Endothelial cell of umbilical vein (primary cell): Measurements from ENCODE around the gene TMEM209. TPM values are rescaled to one million over a fixed set of nuclear protein-coding genes. Genes with fewer than 3 reads are reported as not detected.

Experiments
- BruUV-seq: library from RNA; stranded (reverse); fragments of 400-500 nt; replicated peaks from 2 replicates; lab custom pipeline; 2021; lab: Mats Ljungman, UMichigan
- CTCF ChIA-PET: fragments of 300-600, 350-600 bp; sonication (Branson Sonifier 250); formaldehyde crosslinking; loops from one replicate; lab custom pipeline; 2021; ENCODE audit warnings: antibody characterized with exemption, inconsistent platforms; lab: Charles Lee
- POLR2A ChIA-PET: fragments of 300-600, 350-600 bp; sonication (Branson Sonifier 250); formaldehyde crosslinking; loops from one replicate; lab custom pipeline; 2021; ENCODE audit warnings: antibody characterized with exemption, inconsistent platforms; lab: Charles Lee
- DNase-seq: peaks from one replicate; pipeline ENCODE4 v3.0.0-alpha.2; 2011; ENCODE audit warnings: low read depth, low spot score
- FAIRE-seq: peaks from 2 replicates; lab custom pipeline; 2011; peaks lifted over from hg19 to GRCh38; lab: Jason Lieb, UNC
- H2AFZ ChIP-seq: 2 replicates; pipeline ENCODE4 v1.6.0; 2012; ENCODE audit warnings: low read depth, low read length, control low read depth, inconsistent platforms
- H3K27ac ChIP-seq: 2 replicates; pipeline ENCODE4 v1.5.1; 2011; ENCODE audit warnings: low read depth, mild to moderate bottlenecking, control low read depth, low read length, moderate library complexity; ENCODE audit not compliant: insufficient read depth
- H3K27me3 ChIP-seq, 2 experiments: 2 replicates each; pipeline versions ENCODE4 v1.6.0 to v1.6.1; 2011; ENCODE audit warnings: low read length in 2 of 2, mixed read lengths in 1 of 2; ENCODE audit not compliant: control insufficient read depth in 2 of 2, insufficient read depth in 2 of 2
- H3K36me3 ChIP-seq, 2 experiments: 2 replicates in 1 of 2; 3 replicates in 1 of 2; pipeline ENCODE4 v1.5.1; 2011; ENCODE audit warnings: low read length in 2 of 2, mild to moderate bottlenecking in 1 of 2, moderate library complexity in 1 of 2; ENCODE audit not compliant: control insufficient read depth in 2 of 2, insufficient read depth in 2 of 2; ENCODE audit errors: extremely low read depth in 1 of 2
- H3K4me1 ChIP-seq: 3 replicates; pipeline ENCODE4 v1.5.1; 2011; ENCODE audit warnings: mild to moderate bottlenecking, low read length; ENCODE audit not compliant: control insufficient read depth, insufficient read depth; ENCODE audit errors: extremely low read depth
- H3K4me2 ChIP-seq: 2 replicates; pipeline ENCODE4 v1.6.1; 2011; ENCODE audit warnings: low read length, control low read depth, mixed read lengths; ENCODE audit not compliant: insufficient read depth
- H3K4me3 ChIP-seq, 3 experiments: fragments of 200-600 bp in 1 of 3; sonication (generic), shearing (Covaris generic) in 1 of 3; replicated peaks in 1 of 3; 2 replicates each; pipeline ENCODE4 v1.5.1; 2011 to 2016; ENCODE audit warnings: control low read depth in 3 of 3, low read length in 3 of 3, mild to moderate bottlenecking in 2 of 3, inconsistent platforms in 1 of 3, low read depth in 1 of 3, moderate library complexity in 1 of 3; ENCODE audit not compliant: insufficient read depth in 1 of 3
- H3K79me2 ChIP-seq: 2 replicates; pipeline ENCODE4 v1.6.0; 2012; ENCODE audit warnings: low read length, inconsistent platforms; ENCODE audit not compliant: control insufficient read depth, insufficient read depth
- H3K9ac ChIP-seq: replicated peaks from 2 replicates; pipeline ENCODE3; 2011; ENCODE audit warnings: low read length, control low read depth; ENCODE audit not compliant: insufficient read depth; ENCODE audit errors: extremely low read depth
- H3K9me1 ChIP-seq: replicated peaks from 3 replicates; pipeline ENCODE4 v1.6.0; 2011; ENCODE audit warnings: mild to moderate bottlenecking, low read length; ENCODE audit not compliant: control insufficient read depth, insufficient read depth; ENCODE audit errors: extremely low read depth
- H3K9me3 ChIP-seq: replicated peaks from 2 replicates; pipeline ENCODE4 v1.5.1; 2012; ENCODE audit warnings: low read length, inconsistent platforms; ENCODE audit not compliant: control insufficient read depth, insufficient read depth
- H4K20me1 ChIP-seq: replicated peaks from 2 replicates; pipeline ENCODE3; 2011; ENCODE audit warnings: mild to moderate bottlenecking, low read length; ENCODE audit not compliant: control insufficient read depth, insufficient read depth; ENCODE audit errors: extremely low read depth
- EZH2 ChIP-seq: IDR thresholded peaks from 2 replicates; pipeline ENCODE4 v1.6.1; 2012; ENCODE audit warnings: borderline replicate concordance, low read depth, mild to moderate bottlenecking, moderate library complexity, low read length, inconsistent platforms; ENCODE audit not compliant: severe bottlenecking
- FOS ChIP-seq: IDR thresholded peaks from 2 replicates; pipeline ENCODE4 v1.6.1; 2011; ENCODE audit warnings: mild to moderate bottlenecking, low read length, moderate library complexity, borderline replicate concordance; ENCODE audit not compliant: insufficient read depth
- GATA2 ChIP-seq: IDR thresholded peaks from 2 replicates; pipeline ENCODE4 v1.7.0; 2011; ENCODE audit warnings: low read depth, mild to moderate bottlenecking, moderate library complexity, mixed read lengths, low read length; ENCODE audit not compliant: insufficient read length, insufficient read depth
- JUN ChIP-seq: IDR thresholded peaks from 2 replicates; pipeline ENCODE4 v1.6.1; 2011; ENCODE audit warnings: borderline replicate concordance, low read depth; ENCODE audit not compliant: insufficient read length, insufficient read depth
- MYC ChIP-seq: IDR thresholded peaks from one replicate; pipeline ENCODE4 v1.6.1; 2011; ENCODE audit warnings: mild to moderate bottlenecking, low read depth, low read length
- POLR2A ChIP-seq: IDR thresholded peaks from 2 replicates; pipeline ENCODE4 v1.6.1; 2012; ENCODE audit warnings: low read depth, mild to moderate bottlenecking, control low read depth, low read length
- POLR2AphosphoS5 ChIP-seq: IDR thresholded peaks from 2 replicates; pipeline ENCODE4 v1.6.1; 2012; ENCODE audit warnings: low read depth, mild to moderate bottlenecking, control low read depth, low read length, moderate library complexity; ENCODE audit not compliant: insufficient read depth
- dilution Hi-C: fragments of 300-500 bp; cut with MboI; formaldehyde crosslinking; loops from one replicate; pipeline ENCODE4 v1.15.0; 2019; ENCODE audit warnings: low sequenced_read_pairs; ENCODE audit not compliant: extremely low pct_ligation_motif_present
- intact Hi-C: fragments of 100-400 bp; cut with micrococcal nuclease; formaldehyde crosslinking; loops from one replicate; pipeline ENCODE4 v1.10.0; 2022
- polyA plus RNA-seq, 4 experiments: library from polyadenylated mRNA; depleted of rRNA in 3 of 4; stranded (reverse) in 3 of 4; unstranded in 1 of 4; fragments of >200 nt; gene quantifications; 2 replicates each; pipeline versions ENCODE4 v1.2.1 to v1.2.3, GENCODE V29; 2011 to 2012; ENCODE audit warnings: missing spikeins in 1 of 4
- total RNA-seq: library from RNA; stranded (reverse); gene quantifications from 2 replicates; pipeline ENCODE4 v1.2.3, GENCODE V29; 2021
- TF ChIP-seq, protein P1 (sequence below): IDR thresholded peaks from 2 replicates; pipeline ENCODE4 v1.6.1; 2011; ENCODE audit not compliant: insufficient read depth, insufficient read length
- TF ChIP-seq, protein P2 (sequence below), 2 donors: IDR thresholded peaks; 1 replicate in 1 of 2; 2 replicates in 1 of 2; pipeline ENCODE4 v1.5.1; 2011; ENCODE audit warnings: low read length in 2 of 2, mild to moderate bottlenecking in 2 of 2, moderate library complexity in 2 of 2, control low read depth in 1 of 2, inconsistent platforms in 1 of 2, low read depth in 1 of 2; ENCODE audit not compliant: insufficient read depth in 1 of 2; ENCODE audit errors: extremely low read depth in 1 of 2

The TMEM209 gene
- total and polyA plus RNA-seq, 2 donors (not counting 3 experiments of a cell fraction or from before 2014, with no cell fraction given), result 13.0 to 16.6 TPM

DNA sequence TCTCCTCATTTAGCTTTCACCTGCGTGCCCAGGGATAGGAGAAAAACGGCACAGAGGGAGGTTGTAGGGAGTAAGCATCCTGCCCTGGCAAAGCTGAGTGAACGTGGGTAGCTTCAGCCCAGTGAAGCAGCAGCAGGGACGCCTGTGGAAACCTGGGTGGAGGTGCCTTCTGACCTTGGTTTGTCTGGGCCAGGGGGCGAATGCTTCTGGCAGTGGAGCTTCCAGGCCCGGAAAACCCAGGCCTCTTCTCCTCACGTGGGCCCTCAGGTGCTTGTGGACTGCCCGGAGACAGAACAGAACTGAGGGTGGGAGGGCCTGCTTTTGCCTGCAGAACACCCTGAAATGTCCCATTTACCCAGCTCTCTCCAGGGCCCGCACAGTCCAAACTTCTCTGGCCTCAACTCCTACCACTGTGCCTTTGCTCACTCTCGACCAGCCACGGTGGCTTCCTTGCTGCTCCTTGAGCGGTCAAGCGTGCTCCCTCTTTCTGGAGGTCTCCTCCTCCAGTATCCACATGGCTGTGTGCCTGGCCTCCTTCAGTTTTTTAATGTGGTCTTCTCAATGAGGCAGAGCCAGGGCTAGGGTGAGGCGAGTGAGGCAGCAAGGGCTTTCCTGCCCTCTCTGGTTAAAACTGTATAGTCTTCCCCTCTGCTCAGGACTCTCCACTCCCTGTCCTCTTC is 62.4 kb downstream of the TMEM209 start:
- Histone ChIP-seq H3K9me3 (no peaks in the 10 kb centered on the region), H4K20me1 (no peaks in the 10 kb centered on the region), H3K27ac (no peak overlapping the region), H3K9ac (no peak overlapping the region), H3K36me3 (no peaks in the 10 kb centered on the region), H3K4me1 (peaks cover 3% of the 10 kb centered on the region), H3K79me2 (no peaks in the 10 kb centered on the region), H2AFZ (no peak overlapping the region), H3K27me3 (no peaks in the 10 kb centered on the region), H3K9me1 (no peaks in the 10 kb centered on the region), H3K4me2 (no peak overlapping the region), H3K4me3 (no peak overlapping the region)
- intact Hi-C loops, result loop anchor here (5.0 kb wide), 1 partner anchor 1315 kb away; no protein-coding TSS in a partner anchor
- dilution Hi-C loops, result no loop called here
- no peak for DNase-seq
- ChIA-PET POLR2A (no interaction called here), CTCF (interaction anchor here (0.9 to 1.2 kb wide), 2 partner anchors 15 to 71 kb away, joined by 3 to 4 read pairs; no protein-coding TSS in a partner anchor)
- no TSS peak for BruUV-seq
- no peak for FAIRE-seq
- TF ChIP-seq POLR2AphosphoS5 (no peak), JUN (no peak), EZH2 (no peak), FOS (no peak), MYC (no peak), GATA2 (no peak), POLR2A (no peak)
- TF ChIP-seq, protein P1, sequence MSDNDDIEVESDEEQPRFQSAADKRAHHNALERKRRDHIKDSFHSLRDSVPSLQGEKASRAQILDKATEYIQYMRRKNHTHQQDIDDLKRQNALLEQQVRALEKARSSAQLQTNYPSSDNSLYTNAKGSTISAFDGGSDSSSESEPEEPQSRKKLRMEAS, result no peak
- TF ChIP-seq, protein P2, sequence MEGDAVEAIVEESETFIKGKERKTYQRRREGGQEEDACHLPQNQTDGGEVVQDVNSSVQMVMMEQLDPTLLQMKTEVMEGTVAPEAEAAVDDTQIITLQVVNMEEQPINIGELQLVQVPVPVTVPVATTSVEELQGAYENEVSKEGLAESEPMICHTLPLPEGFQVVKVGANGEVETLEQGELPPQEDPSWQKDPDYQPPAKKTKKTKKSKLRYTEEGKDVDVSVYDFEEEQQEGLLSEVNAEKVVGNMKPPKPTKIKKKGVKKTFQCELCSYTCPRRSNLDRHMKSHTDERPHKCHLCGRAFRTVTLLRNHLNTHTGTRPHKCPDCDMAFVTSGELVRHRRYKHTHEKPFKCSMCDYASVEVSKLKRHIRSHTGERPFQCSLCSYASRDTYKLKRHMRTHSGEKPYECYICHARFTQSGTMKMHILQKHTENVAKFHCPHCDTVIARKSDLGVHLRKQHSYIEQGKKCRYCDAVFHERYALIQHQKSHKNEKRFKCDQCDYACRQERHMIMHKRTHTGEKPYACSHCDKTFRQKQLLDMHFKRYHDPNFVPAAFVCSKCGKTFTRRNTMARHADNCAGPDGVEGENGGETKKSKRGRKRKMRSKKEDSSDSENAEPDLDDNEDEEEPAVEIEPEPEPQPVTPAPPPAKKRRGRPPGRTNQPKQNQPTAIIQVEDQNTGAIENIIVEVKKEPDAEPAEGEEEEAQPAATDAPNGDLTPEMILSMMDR (IDR thresholded peaks at IDR 0.05; ENCODE audit: extremely low read depth in 1 of 2, insufficient read depth in 1 of 2, low read depth in 1 of 2, low read length in 2 of 2), result no peak
